Neural progenitor cell (in vitro differentiated cells): ENCODE data around the gene GPD1L. TPM values are rescaled to one million over a fixed set of nuclear protein-coding genes. Genes with fewer than 3 reads are reported as not detected.

Experiments
- DNase-seq: peaks from one replicate; pipeline ENCODE4 v3.0.0-alpha.2; 2016; ENCODE audit warnings: low spot score
- H2AFZ ChIP-seq: fragments of 200-600 bp; sonication (generic); replicated peaks from 2 replicates; pipeline ENCODE4 v1.6.1; 2016; ENCODE audit warnings: antibody characterized with exemption
- H3F3A ChIP-seq: fragments of 200-600 bp; sonication (generic); 2 replicates; pipeline ENCODE4 v1.6.1; 2016; ENCODE audit warnings: antibody characterized with exemption, low read depth
- H3K27ac ChIP-seq: fragments of 200-600 bp; sonication (generic); 2 replicates; pipeline ENCODE4 v1.5.1; 2016; ENCODE audit warnings: mild to moderate bottlenecking
- H3K27me3 ChIP-seq: fragments of 200-600 bp; sonication (generic); 2 replicates; pipeline ENCODE4 v1.6.1; 2016; ENCODE audit warnings: mild to moderate bottlenecking, moderate library complexity
- H3K36me3 ChIP-seq: fragments of 200-600 bp; sonication (generic); 2 replicates; pipeline ENCODE4 v1.5.1; 2016
- H3K4me1 ChIP-seq: fragments of 200-600 bp; sonication (generic); 2 replicates; pipeline ENCODE4 v1.6.1; 2016; ENCODE audit warnings: mixed run types
- H3K4me2 ChIP-seq: fragments of 200-600 bp; sonication (generic); 2 replicates; pipeline ENCODE4 v1.6.1; 2016
- H3K4me3 ChIP-seq: fragments of 200-600 bp; sonication (generic); 2 replicates; pipeline ENCODE4 v1.5.1; 2016
- H3K79me2 ChIP-seq: fragments of 200-600 bp; sonication (generic); 2 replicates; pipeline ENCODE4 v1.6.1; 2016; ENCODE audit warnings: low read depth
- H3K9ac ChIP-seq: fragments of 200-600 bp; sonication (generic); 2 replicates; pipeline ENCODE4 v1.6.1; 2016
- H3K9me3 ChIP-seq: fragments of 200-600 bp; sonication (generic); 2 replicates; pipeline ENCODE4 v1.5.1; 2016; ENCODE audit warnings: low read depth
- H4K20me1 ChIP-seq: fragments of 200-600 bp; sonication (generic); 2 replicates; pipeline ENCODE4 v1.6.1; 2016; ENCODE audit warnings: low read depth
- H3K27ac Mint-ChIP-seq: 3 replicates; pipeline ENCODE4 v1.8.0; 2021; ENCODE audit warnings: mixed read lengths
- H3K27me3 Mint-ChIP-seq: 2 replicates; pipeline ENCODE4 v1.8.0; 2022; ENCODE audit warnings: low read depth, mild to moderate bottlenecking, inconsistent platforms, moderate library complexity, mixed read lengths; ENCODE audit not compliant: insufficient read depth
- H3K36me3 Mint-ChIP-seq: 3 replicates; pipeline ENCODE4 v1.8.0; 2021; ENCODE audit warnings: mixed read lengths
- H3K4me1 Mint-ChIP-seq: 3 replicates; pipeline ENCODE4 v1.8.0; 2021; ENCODE audit warnings: mixed read lengths
- H3K4me3 Mint-ChIP-seq: 3 replicates; pipeline ENCODE4 v1.8.0; 2021; ENCODE audit warnings: mild to moderate bottlenecking, moderate library complexity, mixed read lengths
- H3K9me3 Mint-ChIP-seq: 3 replicates; pipeline ENCODE4 v1.8.0; 2020; ENCODE audit warnings: mixed read lengths
- CTCF ChIP-seq: fragments of 200-600 bp; sonication (generic); IDR thresholded peaks from 2 replicates; pipeline ENCODE4 v1.5.1; 2017; ENCODE audit warnings: antibody characterized with exemption, mild to moderate bottlenecking
- EZH2 ChIP-seq: fragments of 200-600 bp; sonication (generic); IDR thresholded peaks from 2 replicates; pipeline ENCODE4 v1.6.1; 2017; ENCODE audit warnings: antibody characterized with exemption, mild to moderate bottlenecking, moderate library complexity
- EZH2phosphoT487 ChIP-seq: fragments of 200-600 bp; sonication (generic); IDR thresholded peaks from 2 replicates; pipeline ENCODE4 v1.6.1; 2017; ENCODE audit warnings: antibody characterized with exemption
- total RNA-seq: library from RNA; depleted of rRNA; stranded (reverse); fragments of >200 nt; gene quantifications from 2 replicates; pipeline ENCODE4 v1.2.3, GENCODE V29; 2015; ENCODE audit warnings: low replicate concordance

The GPD1L gene
- total RNA-seq, 1 donor from 2014 or later, result 5.6 TPM

DNA sequence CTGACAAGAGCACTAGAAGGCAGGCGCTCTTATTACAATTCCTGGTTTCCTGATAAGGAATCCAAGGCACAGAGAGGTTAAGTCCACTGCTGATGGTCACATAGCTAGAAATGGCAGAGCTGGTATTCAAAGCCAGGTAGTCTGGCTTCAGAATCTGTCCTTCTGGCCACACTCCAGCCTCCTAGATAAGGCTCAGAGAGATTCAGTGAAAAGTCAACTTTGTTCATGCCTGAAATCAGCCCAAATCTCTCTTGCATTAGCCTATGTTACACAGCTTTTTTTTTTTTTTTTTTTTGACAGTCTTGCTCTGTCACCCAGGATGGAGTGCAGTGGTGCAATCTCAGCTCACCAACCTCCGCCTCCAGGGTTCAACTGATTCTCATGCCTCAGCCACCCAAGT, 110.9 kb downstream of the GPD1L start:
- H3K27ac ChIP-seq, result no peak overlapping the region
- H3K9ac ChIP-seq, result no peak overlapping the region
- H3K27me3 Mint-ChIP-seq, result no peaks in the 10 kb centered on the region
- no peak overlapping the region for H3K4me2 ChIP-seq
- no peaks in the 10 kb centered on the region for H3K27me3 ChIP-seq
- H3K79me2 ChIP-seq, result no peaks in the 10 kb centered on the region
- H3K36me3 Mint-ChIP-seq, result no peaks in the 10 kb centered on the region
- no peaks in the 10 kb centered on the region for H3K4me1 ChIP-seq
- no peak for TF ChIP-seq CTCF
- no peak for TF ChIP-seq EZH2phosphoT487
- TF ChIP-seq EZH2, result no peak
- H3K27ac Mint-ChIP-seq, result no peak overlapping the region
- H3K9me3 Mint-ChIP-seq, result peaks cover 13% of the 10 kb centered on the region
- no peak overlapping the region for H2AFZ ChIP-seq
- no peaks in the 10 kb centered on the region for H4K20me1 ChIP-seq
- no peak overlapping the region for H3K4me3 Mint-ChIP-seq
- no peaks in the 10 kb centered on the region for H3K36me3 ChIP-seq
- no peak for DNase-seq
- no peak overlapping the region for H3K4me3 ChIP-seq
- H3K9me3 ChIP-seq, result no peaks in the 10 kb centered on the region
- peaks cover 4% of the 10 kb centered on the region for H3K4me1 Mint-ChIP-seq
- no peaks in the 10 kb centered on the region for H3F3A ChIP-seq

Other genes starting within 250 kb of the GPD1L start
- 5.1 and 8.4 TPM in 2 replicates for gene OSBPL10, start 125.4 kb upstream of the GPD1L start, total RNA-seq
- 0.22 and 0.43 TPM in 2 replicates for gene ZNF860, start 124.9 kb upstream of the GPD1L start, total RNA-seq
- gene CMTM8, start 132.1 kb downstream of the GPD1L start, total RNA-seq, result 2.1 and 8.1 TPM in 2 replicates